Natural killer cell (primary cell): ENCODE data around the gene PHACTR3. TPM values are rescaled to one million over a fixed set of nuclear protein-coding genes. Genes with fewer than 3 reads are reported as not detected.

ENCODE experiments used
- ATAC-seq, 3 donors: fragments of 150-1000 bp in 2 of 3; fragments of 200-7000 bp in 1 of 3; cut with Tn5 transposase; 1 replicate in 1 of 3; 2 replicates in 2 of 3; pipeline ENCODE4 v1.10.0; 2021; ENCODE audit warnings: mild to moderate bottlenecking in 2 of 3, moderate library complexity in 2 of 3
- DNase-seq, 2 donors: peaks; one replicate each; pipeline versions ENCODE4 v3.0.0 to v3.0.0-alpha.2; 2013 to 2021; ENCODE audit warnings: mixed read lengths in 1 of 2
- H3K27ac ChIP-seq: one replicate; pipeline ENCODE4 v1.5.1; 2013; ENCODE audit warnings: mild to moderate bottlenecking, low read length
- H3K27me3 ChIP-seq: one replicate; pipeline ENCODE4 v1.6.1; 2013; ENCODE audit warnings: low read length; ENCODE audit not compliant: control insufficient read depth, insufficient read depth
- H3K36me3 ChIP-seq: one replicate; pipeline ENCODE4 v1.6.1; 2013; ENCODE audit warnings: low read length; ENCODE audit not compliant: control insufficient read depth, insufficient read depth
- H3K4me1 ChIP-seq: one replicate; pipeline ENCODE4 v1.6.1; 2013; ENCODE audit warnings: low read length; ENCODE audit not compliant: control insufficient read depth, insufficient read depth
- H3K4me3 ChIP-seq: one replicate; pipeline ENCODE4 v1.5.1; 2013; ENCODE audit warnings: low read length
- H3K9me3 ChIP-seq: one replicate; pipeline ENCODE4 v1.6.1; 2013; ENCODE audit warnings: low read length; ENCODE audit not compliant: control insufficient read depth, insufficient read depth
- H3K27ac Mint-ChIP-seq, 2 donors: one replicate each; pipeline ENCODE4 v1.8.0; 2022; ENCODE audit warnings: mild to moderate bottlenecking in 2 of 2, mixed read lengths in 2 of 2, moderate library complexity in 1 of 2
- H3K27me3 Mint-ChIP-seq, 2 donors: one replicate each; pipeline ENCODE4 v1.8.0; 2022; ENCODE audit warnings: low read depth in 2 of 2, mixed read lengths in 2 of 2
- H3K36me3 Mint-ChIP-seq: one replicate; pipeline ENCODE4 v1.8.0; 2022; ENCODE audit warnings: mixed read lengths
- H3K4me1 Mint-ChIP-seq, 2 donors: one replicate each; pipeline ENCODE4 v1.8.0; 2022; ENCODE audit warnings: mixed read lengths in 2 of 2
- H3K4me3 Mint-ChIP-seq: one replicate; pipeline ENCODE4 v1.8.0; 2022; ENCODE audit warnings: mild to moderate bottlenecking, moderate library complexity, mixed read lengths
- H3K9me3 Mint-ChIP-seq, 2 donors: one replicate each; pipeline ENCODE4 v1.8.0; 2022; ENCODE audit warnings: mixed read lengths in 2 of 2
- WGBS: methylation state at CpG from one replicate; pipeline ENCODE4 v1.1.7; 2013; ENCODE audit warnings: missing lambda C conversion rate; ENCODE audit not compliant: insufficient coverage; 5-methylcytosine and 5-hydroxymethylcytosine counted together
- intact Hi-C: fragments of 100-400 bp; cut with micrococcal nuclease; formaldehyde crosslinking; loops from one replicate; pipeline ENCODE4 v1.14.2; 2022
- total RNA-seq, 4 donors: library from RNA; stranded (reverse); fragments of 120-200 nt in 1 of 4; gene quantifications; one replicate each; pipeline versions ENCODE4 v1.2.3 to v1.2.4, GENCODE V29; 2013 to 2022
- TF ChIP-seq, protein P1 (sequence below): fragments of 200-600 bp; IDR thresholded peaks from one replicate; pipeline ENCODE4 v1.8.0; 2022; ENCODE audit warnings: antibody characterized with exemption

Gene PHACTR3
- total RNA-seq, 3 donors from 2014 or later (not counting 1 experiment from before 2014, with no cell fraction given), result not detected

- H3K9me3 ChIP-seq, result no peaks in the 10 kb centered on the region
- no peak overlapping the region for H3K27ac ChIP-seq
- 42% methylated on average over 2 of the region's 2 CpGs for WGBS
- H3K4me1 Mint-ChIP-seq, result no peaks in the 10 kb centered on the region
- DNase-seq (no peak), ATAC-seq (no peak)
- no peaks in the 10 kb centered on the region for H3K27me3 ChIP-seq
- H3K36me3 Mint-ChIP-seq, result no peaks in the 10 kb centered on the region
- peaks cover 11 to 25% of the 10 kb centered on the region in 2 donors for H3K27me3 Mint-ChIP-seq
- no peaks in the 10 kb centered on the region for H3K4me1 ChIP-seq
- no peak overlapping the region for H3K4me3 Mint-ChIP-seq
- H3K27ac Mint-ChIP-seq, result no peak overlapping the region
- H3K4me3 ChIP-seq, result no peak overlapping the region
- no peaks in the 10 kb centered on the region for H3K36me3 ChIP-seq
- TF ChIP-seq, protein P1, sequence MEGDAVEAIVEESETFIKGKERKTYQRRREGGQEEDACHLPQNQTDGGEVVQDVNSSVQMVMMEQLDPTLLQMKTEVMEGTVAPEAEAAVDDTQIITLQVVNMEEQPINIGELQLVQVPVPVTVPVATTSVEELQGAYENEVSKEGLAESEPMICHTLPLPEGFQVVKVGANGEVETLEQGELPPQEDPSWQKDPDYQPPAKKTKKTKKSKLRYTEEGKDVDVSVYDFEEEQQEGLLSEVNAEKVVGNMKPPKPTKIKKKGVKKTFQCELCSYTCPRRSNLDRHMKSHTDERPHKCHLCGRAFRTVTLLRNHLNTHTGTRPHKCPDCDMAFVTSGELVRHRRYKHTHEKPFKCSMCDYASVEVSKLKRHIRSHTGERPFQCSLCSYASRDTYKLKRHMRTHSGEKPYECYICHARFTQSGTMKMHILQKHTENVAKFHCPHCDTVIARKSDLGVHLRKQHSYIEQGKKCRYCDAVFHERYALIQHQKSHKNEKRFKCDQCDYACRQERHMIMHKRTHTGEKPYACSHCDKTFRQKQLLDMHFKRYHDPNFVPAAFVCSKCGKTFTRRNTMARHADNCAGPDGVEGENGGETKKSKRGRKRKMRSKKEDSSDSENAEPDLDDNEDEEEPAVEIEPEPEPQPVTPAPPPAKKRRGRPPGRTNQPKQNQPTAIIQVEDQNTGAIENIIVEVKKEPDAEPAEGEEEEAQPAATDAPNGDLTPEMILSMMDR, result no peak
- intact Hi-C loops, result no loop called here
- no peaks in the 10 kb centered on the region for H3K9me3 Mint-ChIP-seq
Observed at GRCh38 chr20:59787538-59787890, 183.2 kb downstream of the PHACTR3 start.

GRCh38 chr20:59788196-59788735 lies 183.9 kb downstream of the PHACTR3 start:
- WGBS, result 67% methylated on average over 8 of the region's 8 CpGs

GRCh38 chr20:59788811-59789397 lies 184.6 kb downstream of the PHACTR3 start:
- Histone ChIP-seq H3K9me3 (no peaks in the 10 kb centered on the region), H3K36me3 (no peaks in the 10 kb centered on the region), H3K4me1 (no peaks in the 10 kb centered on the region), H3K4me3 (no peak overlapping the region), H3K27ac (no peak overlapping the region), H3K27me3 (no peaks in the 10 kb centered on the region)
- DNase-seq, result peak in 1 of 2 donors; percentile 2
- Mint-ChIP-seq H3K27ac (no peak overlapping the region), H3K4me1 (no peaks in the 10 kb centered on the region), H3K9me3 (no peaks in the 10 kb centered on the region), H3K4me3 (no peak overlapping the region), H3K36me3 (no peaks in the 10 kb centered on the region), H3K27me3 (peaks cover 11 to 25% of the 10 kb centered on the region in 2 donors)
- TF ChIP-seq, protein P1, result no peak
- intact Hi-C loops, result no loop called here
- WGBS, result 71% methylated on average over 7 of the region's 7 CpGs
- no peak for ATAC-seq

More at GRCh38 chr20:59788196-59788735, 183.9 kb downstream of the PHACTR3 start:
- H3K27ac ChIP-seq, result no peak overlapping the region
- no peaks in the 10 kb centered on the region for H3K27me3 ChIP-seq
- TF ChIP-seq, protein P1, result no peak
- Mint-ChIP-seq H3K9me3 (no peaks in the 10 kb centered on the region), H3K4me1 (no peaks in the 10 kb centered on the region), H3K36me3 (no peaks in the 10 kb centered on the region), H3K27ac (no peak overlapping the region), H3K27me3 (peaks cover 11 to 25% of the 10 kb centered on the region in 2 donors), H3K4me3 (no peak overlapping the region)
- no peak for DNase-seq
- no peak overlapping the region for H3K4me3 ChIP-seq
- no peak for ATAC-seq
- intact Hi-C loops, result no loop called here
- H3K9me3 ChIP-seq, result no peaks in the 10 kb centered on the region
- no peaks in the 10 kb centered on the region for H3K4me1 ChIP-seq
- no peaks in the 10 kb centered on the region for H3K36me3 ChIP-seq

DNA sequence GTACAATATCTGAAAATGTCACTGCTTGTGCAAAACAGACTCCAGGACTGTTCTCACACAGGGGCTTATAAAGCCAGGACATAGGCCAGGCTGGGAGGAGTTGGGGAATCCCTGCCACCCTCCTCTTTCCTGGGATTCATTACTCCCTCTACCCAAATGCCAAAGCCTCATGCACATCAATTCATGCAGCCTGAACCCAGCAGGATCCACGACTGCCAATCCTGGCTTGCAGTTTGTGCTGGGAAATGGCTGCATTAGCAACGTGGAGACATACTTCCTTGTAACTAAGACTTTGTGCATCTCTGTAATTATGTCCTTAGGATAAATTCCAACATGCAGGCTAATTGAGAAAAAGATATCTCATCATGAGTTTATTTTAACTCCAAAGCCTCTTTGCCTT lies 185.3 kb downstream of the PHACTR3 start:
- Mint-ChIP-seq H3K4me1 (no peaks in the 10 kb centered on the region), H3K9me3 (no peaks in the 10 kb centered on the region), H3K27me3 (peaks cover 11 to 25% of the 10 kb centered on the region in 2 donors), H3K27ac (no peak overlapping the region), H3K4me3 (no peak overlapping the region), H3K36me3 (no peaks in the 10 kb centered on the region)
- Histone ChIP-seq H3K4me1 (no peaks in the 10 kb centered on the region), H3K27me3 (no peaks in the 10 kb centered on the region), H3K4me3 (no peak overlapping the region), H3K9me3 (no peaks in the 10 kb centered on the region), H3K27ac (no peak overlapping the region), H3K36me3 (no peaks in the 10 kb centered on the region)
- intact Hi-C loops, result no loop called here
- ATAC-seq (no peak), DNase-seq (no peak)
- WGBS, result 22% methylated on average over 2 of the region's 2 CpGs
- TF ChIP-seq, protein P1, result no peak
